ENCODE data around the gene AWAT2. TPM values are rescaled to one million over a fixed set of nuclear protein-coding genes. Genes with fewer than 3 reads are reported as not detected.

Gene AWAT2
- total and polyA plus RNA-seq, 10 of the 15 experiments (the other 5 are each of a cell fraction or from before 2014, with no cell fraction given): not detected

DNA sequence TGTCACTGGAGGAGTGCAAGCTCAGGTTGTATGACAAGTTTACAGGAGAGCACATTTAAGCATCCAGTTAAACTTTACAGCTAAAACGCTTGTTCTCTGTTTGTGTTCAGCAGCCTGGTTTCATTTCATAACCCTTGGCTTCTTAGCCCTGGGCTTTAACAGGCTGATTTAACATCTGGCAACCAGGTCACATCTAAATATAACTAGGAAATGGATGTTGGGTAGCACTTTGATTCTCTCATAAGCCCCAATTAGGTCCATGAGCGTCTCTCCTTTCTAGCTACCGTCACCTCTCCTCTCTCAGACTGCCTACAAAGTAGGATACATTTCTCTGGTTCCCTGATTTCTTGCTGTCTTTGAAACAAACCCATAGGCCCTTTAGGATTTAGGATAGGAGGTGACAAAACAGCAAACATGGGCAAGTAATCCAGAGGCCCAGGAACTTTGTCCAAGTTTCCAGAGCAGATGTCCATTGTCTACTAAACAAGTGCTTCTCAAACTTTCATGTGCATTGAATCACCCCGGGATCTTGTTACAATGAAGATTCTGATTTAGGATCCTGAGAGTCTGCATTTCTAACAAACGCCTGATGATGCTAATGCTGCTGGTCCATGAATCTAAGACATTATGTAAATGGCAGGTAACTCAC, 35.0 kb upstream of the AWAT2 start (continued):
- TF ChIP-seq, protein P1, sequence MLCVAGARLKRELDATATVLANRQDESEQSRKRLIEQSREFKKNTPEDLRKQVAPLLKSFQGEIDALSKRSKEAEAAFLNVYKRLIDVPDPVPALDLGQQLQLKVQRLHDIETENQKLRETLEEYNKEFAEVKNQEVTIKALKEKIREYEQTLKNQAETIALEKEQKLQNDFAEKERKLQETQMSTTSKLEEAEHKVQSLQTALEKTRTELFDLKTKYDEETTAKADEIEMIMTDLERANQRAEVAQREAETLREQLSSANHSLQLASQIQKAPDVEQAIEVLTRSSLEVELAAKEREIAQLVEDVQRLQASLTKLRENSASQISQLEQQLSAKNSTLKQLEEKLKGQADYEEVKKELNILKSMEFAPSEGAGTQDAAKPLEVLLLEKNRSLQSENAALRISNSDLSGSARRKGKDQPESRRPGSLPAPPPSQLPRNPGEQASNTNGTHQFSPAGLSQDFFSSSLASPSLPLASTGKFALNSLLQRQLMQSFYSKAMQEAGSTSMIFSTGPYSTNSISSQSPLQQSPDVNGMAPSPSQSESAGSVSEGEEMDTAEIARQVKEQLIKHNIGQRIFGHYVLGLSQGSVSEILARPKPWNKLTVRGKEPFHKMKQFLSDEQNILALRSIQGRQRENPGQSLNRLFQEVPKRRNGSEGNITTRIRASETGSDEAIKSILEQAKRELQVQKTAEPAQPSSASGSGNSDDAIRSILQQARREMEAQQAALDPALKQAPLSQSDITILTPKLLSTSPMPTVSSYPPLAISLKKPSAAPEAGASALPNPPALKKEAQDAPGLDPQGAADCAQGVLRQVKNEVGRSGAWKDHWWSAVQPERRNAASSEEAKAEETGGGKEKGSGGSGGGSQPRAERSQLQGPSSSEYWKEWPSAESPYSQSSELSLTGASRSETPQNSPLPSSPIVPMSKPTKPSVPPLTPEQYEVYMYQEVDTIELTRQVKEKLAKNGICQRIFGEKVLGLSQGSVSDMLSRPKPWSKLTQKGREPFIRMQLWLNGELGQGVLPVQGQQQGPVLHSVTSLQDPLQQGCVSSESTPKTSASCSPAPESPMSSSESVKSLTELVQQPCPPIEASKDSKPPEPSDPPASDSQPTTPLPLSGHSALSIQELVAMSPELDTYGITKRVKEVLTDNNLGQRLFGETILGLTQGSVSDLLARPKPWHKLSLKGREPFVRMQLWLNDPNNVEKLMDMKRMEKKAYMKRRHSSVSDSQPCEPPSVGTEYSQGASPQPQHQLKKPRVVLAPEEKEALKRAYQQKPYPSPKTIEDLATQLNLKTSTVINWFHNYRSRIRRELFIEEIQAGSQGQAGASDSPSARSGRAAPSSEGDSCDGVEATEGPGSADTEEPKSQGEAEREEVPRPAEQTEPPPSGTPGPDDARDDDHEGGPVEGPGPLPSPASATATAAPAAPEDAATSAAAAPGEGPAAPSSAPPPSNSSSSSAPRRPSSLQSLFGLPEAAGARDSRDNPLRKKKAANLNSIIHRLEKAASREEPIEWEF (IDR thresholded peaks at IDR 0.05; ENCODE audit: insufficient replicate concordance, low read depth, low read length): no peak
- no peak for TF ChIP-seq BRCA1 (IDR thresholded peaks at IDR 0.05; ENCODE audit: low read depth, low read length)
- TF ChIP-seq, protein P2, sequence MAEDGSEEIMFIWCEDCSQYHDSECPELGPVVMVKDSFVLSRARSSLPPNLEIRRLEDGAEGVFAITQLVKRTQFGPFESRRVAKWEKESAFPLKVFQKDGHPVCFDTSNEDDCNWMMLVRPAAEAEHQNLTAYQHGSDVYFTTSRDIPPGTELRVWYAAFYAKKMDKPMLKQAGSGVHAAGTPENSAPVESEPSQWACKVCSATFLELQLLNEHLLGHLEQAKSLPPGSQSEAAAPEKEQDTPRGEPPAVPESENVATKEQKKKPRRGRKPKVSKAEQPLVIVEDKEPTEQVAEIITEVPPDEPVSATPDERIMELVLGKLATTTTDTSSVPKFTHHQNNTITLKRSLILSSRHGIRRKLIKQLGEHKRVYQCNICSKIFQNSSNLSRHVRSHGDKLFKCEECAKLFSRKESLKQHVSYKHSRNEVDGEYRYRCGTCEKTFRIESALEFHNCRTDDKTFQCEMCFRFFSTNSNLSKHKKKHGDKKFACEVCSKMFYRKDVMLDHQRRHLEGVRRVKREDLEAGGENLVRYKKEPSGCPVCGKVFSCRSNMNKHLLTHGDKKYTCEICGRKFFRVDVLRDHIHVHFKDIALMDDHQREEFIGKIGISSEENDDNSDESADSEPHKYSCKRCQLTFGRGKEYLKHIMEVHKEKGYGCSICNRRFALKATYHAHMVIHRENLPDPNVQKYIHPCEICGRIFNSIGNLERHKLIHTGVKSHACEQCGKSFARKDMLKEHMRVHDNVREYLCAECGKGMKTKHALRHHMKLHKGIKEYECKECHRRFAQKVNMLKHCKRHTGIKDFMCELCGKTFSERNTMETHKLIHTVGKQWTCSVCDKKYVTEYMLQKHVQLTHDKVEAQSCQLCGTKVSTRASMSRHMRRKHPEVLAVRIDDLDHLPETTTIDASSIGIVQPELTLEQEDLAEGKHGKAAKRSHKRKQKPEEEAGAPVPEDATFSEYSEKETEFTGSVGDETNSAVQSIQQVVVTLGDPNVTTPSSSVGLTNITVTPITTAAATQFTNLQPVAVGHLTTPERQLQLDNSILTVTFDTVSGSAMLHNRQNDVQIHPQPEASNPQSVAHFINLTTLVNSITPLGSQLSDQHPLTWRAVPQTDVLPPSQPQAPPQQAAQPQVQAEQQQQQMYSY (CRISPR knock-in tag; IDR thresholded peaks at IDR 0.05): no peak
- TF ChIP-seq EZH2 (IDR thresholded peaks at IDR 0.05; ENCODE audit: borderline replicate concordance, control insufficient read depth, low read depth, low read length): no peak
- no peak for TF ChIP-seq SREBF2 (IDR thresholded peaks at IDR 0.05; ENCODE audit: low read length)
- no peak for TF ChIP-seq DPF2 (IDR thresholded peaks at IDR 0.05)
- no peak for TF ChIP-seq MTA2 (IDR thresholded peaks at IDR 0.05; ENCODE audit: low read depth)
- no peak for TF ChIP-seq LARP7 (IDR thresholded peaks at IDR 0.05)
- TF ChIP-seq, protein P3, sequence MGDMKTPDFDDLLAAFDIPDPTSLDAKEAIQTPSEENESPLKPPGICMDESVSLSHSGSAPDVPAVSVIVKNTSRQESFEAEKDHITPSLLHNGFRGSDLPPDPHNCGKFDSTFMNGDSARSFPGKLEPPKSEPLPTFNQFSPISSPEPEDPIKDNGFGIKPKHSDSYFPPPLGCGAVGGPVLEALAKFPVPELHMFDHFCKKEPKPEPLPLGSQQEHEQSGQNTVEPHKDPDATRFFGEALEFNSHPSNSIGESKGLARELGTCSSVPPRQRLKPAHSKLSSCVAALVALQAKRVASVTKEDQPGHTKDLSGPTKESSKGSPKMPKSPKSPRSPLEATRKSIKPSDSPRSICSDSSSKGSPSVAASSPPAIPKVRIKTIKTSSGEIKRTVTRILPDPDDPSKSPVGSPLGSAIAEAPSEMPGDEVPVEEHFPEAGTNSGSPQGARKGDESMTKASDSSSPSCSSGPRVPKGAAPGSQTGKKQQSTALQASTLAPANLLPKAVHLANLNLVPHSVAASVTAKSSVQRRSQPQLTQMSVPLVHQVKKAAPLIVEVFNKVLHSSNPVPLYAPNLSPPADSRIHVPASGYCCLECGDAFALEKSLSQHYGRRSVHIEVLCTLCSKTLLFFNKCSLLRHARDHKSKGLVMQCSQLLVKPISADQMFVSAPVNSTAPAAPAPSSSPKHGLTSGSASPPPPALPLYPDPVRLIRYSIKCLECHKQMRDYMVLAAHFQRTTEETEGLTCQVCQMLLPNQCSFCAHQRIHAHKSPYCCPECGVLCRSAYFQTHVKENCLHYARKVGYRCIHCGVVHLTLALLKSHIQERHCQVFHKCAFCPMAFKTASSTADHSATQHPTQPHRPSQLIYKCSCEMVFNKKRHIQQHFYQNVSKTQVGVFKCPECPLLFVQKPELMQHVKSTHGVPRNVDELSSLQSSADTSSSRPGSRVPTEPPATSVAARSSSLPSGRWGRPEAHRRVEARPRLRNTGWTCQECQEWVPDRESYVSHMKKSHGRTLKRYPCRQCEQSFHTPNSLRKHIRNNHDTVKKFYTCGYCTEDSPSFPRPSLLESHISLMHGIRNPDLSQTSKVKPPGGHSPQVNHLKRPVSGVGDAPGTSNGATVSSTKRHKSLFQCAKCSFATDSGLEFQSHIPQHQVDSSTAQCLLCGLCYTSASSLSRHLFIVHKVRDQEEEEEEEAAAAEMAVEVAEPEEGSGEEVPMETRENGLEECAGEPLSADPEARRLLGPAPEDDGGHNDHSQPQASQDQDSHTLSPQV (IDR thresholded peaks at IDR 0.05): no peak
